Measurements from ENCODE around the gene GPR37L1. TPM values are rescaled to one million over a fixed set of nuclear protein-coding genes. Genes with fewer than 3 reads are reported as not detected.

The GPR37L1 gene
- total and polyA plus RNA-seq, 4 donors = under 0.01 to 0.04 (median 0.02) TPM; not detected in 1

- TF ChIP-seq TAF1 (conservative IDR thresholded peaks at IDR 0.05) (no peak), EGR1 (IDR thresholded peaks at IDR 0.05; ENCODE audit: low read depth in 2 of 2) (no peak), REST (IDR thresholded peaks at IDR 0.05) (no peak), FOXA2 (IDR thresholded peaks at IDR 0.05) (no peak), FOXA1 (IDR thresholded peaks at IDR 0.05) (no peak), YY1 (IDR thresholded peaks at IDR 0.05) (no peak), HNF4G (IDR thresholded peaks at IDR 0.05) (no peak), HNF4A (conservative IDR thresholded peaks at IDR 0.05) (no peak), CTCF (IDR thresholded peaks at IDR 0.05; ENCODE audit: low read depth, low read length, missing input control) (no peak), RXRA (IDR thresholded peaks at IDR 0.05) (no peak), RAD21 (IDR thresholded peaks at IDR 0.05) (no peak), SP1 (IDR thresholded peaks at IDR 0.05) (no peak), JUND (IDR thresholded peaks at IDR 0.05) (no peak), NR2F2 (IDR thresholded peaks at IDR 0.05) (no peak), GABPA (IDR thresholded peaks at IDR 0.05 in 1 of 2, conservative IDR thresholded peaks at IDR 0.05 in 1 of 2) (no peak)
- TF ChIP-seq, protein P1, sequence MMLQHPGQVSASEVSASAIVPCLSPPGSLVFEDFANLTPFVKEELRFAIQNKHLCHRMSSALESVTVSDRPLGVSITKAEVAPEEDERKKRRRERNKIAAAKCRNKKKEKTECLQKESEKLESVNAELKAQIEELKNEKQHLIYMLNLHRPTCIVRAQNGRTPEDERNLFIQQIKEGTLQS (IDR thresholded peaks at IDR 0.05) = no peak
- TF ChIP-seq, protein P2, sequence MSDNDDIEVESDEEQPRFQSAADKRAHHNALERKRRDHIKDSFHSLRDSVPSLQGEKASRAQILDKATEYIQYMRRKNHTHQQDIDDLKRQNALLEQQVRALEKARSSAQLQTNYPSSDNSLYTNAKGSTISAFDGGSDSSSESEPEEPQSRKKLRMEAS (IDR thresholded peaks at IDR 0.05) = no peak
- TF ChIP-seq, protein P3, sequence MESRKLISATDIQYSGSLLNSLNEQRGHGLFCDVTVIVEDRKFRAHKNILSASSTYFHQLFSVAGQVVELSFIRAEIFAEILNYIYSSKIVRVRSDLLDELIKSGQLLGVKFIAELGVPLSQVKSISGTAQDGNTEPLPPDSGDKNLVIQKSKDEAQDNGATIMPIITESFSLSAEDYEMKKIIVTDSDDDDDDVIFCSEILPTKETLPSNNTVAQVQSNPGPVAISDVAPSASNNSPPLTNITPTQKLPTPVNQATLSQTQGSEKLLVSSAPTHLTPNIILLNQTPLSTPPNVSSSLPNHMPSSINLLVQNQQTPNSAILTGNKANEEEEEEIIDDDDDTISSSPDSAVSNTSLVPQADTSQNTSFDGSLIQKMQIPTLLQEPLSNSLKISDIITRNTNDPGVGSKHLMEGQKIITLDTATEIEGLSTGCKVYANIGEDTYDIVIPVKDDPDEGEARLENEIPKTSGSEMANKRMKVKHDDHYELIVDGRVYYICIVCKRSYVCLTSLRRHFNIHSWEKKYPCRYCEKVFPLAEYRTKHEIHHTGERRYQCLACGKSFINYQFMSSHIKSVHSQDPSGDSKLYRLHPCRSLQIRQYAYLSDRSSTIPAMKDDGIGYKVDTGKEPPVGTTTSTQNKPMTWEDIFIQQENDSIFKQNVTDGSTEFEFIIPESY (IDR thresholded peaks at IDR 0.05) = no peak
- Histone ChIP-seq H3K9ac (ENCODE audit: low read depth in 1 of 2, low read length in 2 of 2) (no peak overlapping the region), H3K4me1 (ENCODE audit: control insufficient read depth in 4 of 4, insufficient read depth in 4 of 4, low read length in 3 of 4) (no peaks in the 10 kb centered on the region), H3K27ac (ENCODE audit: low read depth in 1 of 2, low read length in 2 of 2) (no peak overlapping the region), H3K27me3 (ENCODE audit: control insufficient read depth in 4 of 4, insufficient read depth in 4 of 4, low read length in 3 of 4) (no peaks in the 10 kb centered on the region), H3K9me3 (ENCODE audit: control insufficient read depth in 4 of 4, low read length in 3 of 4) (no peaks in the 10 kb centered on the region), H3K36me3 (ENCODE audit: control insufficient read depth in 4 of 4, insufficient read depth in 3 of 4, low read depth in 1 of 4, low read length in 3 of 4) (no peaks in the 10 kb centered on the region), H3K4me3 (ENCODE audit: low read depth in 1 of 3, low read length in 3 of 3) (no peak overlapping the region)
- DNase-seq (ENCODE audit: low spot score) = no peak
- 96% methylated on average over 7 of the region's 7 CpGs for WGBS
Observed at GRCh38 chr1:202168861-202169260, 46.1 kb downstream of the GPR37L1 start.
